GM18868 (cell line): ENCODE results near the gene ADAM19.

Experiments used
- ATAC-seq: cut with Tn5 transposase; IDR thresholded peaks from one replicate; pipeline ENCODE4 v1.9.1; 2021; ENCODE audit warnings: mild to moderate bottlenecking, moderate library complexity; ENCODE audit not compliant: unreplicated experiment

Gene ADAM19

DNA sequence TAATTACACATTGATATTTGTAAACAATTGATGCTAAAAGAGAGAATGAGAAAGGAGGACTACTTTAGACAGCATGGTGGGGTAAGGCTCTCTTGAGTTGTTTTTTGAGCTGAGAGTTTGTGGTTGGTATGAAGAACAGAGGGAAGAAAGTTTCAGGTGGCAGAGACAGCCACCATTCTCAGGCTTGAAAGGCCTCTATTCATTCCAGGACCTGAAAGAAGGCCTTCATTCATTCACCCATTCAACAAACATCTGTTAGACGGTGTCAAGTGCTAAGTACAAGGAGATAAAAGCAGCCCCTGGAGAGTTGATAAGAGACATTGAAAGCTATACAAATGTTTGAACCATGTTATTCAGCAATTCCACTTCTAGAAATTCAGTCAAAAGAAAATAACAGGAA lies 21.7 kb upstream of the ADAM19 start:
- no peak for ATAC-seq

DNA sequence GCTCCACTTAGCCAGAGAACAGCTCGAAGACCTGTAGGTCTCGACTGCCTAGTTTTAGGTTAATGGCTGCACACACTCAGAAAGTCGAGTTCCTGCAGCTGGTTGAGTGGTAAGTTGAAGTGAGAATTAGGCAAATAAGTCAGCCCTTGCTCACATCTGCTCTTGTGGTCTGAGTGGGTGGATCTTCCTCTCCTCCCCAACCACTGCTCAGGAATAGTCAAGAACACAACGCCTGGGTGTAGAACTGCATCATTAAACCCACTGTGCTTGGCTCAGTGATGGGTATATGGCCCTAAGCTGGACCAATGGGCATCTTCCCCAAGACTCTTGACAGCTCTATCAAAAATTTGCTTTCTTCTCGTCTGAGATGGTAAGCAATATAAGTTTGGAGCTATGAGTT lies 20.9 kb upstream of the ADAM19 start:
- peak; percentile 70 for ATAC-seq

DNA sequence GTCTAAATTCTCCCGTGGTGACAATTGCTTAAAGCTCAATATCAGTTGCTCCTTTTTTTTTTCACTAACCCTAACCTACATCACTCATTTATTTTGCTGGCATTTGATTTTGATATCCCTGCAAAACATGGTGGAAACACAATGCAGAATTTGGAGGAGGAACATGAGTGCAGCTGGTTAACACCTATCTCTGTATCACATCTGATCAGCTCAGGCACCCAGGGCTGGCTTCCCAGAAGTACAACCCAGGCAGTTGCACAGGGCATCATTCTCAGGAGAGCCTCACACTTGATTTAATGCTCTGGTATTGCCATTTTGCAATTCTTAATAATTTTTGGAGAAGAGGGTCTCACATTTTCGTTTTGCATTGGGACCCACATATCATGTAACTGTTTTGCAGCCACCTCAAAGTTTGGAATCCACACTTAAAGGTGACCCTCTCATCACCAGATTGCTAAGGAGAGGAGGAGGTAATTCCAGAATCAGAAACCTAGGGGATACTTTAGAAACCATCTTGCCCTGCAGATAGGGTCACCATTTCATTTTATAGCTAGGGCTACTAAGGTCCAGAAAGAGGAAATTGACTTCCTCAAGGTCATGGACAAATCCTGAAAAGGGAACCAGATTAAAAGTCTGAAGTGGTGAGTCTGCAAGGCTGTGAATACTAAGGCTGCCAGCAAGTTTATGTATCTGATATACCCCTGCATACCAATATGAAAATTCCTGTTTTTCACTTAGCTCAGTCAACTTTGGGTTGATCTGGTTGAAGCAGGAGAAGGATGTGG lies 19.3 kb upstream of the ADAM19 start:
- ATAC-seq: no peak

DNA sequence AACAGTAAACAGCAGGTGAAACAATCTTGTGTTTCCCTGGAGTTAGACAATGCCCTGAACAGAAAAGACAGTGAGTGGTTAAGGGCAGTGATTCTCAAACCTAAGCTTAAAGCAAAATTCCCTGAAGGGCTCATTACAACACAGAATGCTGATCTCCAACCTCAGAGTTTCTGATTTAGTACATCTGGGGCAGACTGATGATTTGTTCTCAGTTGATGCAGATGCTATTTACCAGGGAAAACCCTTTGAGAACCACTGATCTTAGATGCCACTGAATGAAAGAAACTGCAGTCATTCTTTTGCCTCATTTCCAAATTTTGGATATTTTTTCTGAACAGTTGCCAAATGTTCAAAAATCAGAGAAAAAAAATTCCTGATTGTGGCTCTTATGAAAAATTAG lies 18.7 kb upstream of the ADAM19 start:
- ATAC-seq: peak; percentile 33

DNA sequence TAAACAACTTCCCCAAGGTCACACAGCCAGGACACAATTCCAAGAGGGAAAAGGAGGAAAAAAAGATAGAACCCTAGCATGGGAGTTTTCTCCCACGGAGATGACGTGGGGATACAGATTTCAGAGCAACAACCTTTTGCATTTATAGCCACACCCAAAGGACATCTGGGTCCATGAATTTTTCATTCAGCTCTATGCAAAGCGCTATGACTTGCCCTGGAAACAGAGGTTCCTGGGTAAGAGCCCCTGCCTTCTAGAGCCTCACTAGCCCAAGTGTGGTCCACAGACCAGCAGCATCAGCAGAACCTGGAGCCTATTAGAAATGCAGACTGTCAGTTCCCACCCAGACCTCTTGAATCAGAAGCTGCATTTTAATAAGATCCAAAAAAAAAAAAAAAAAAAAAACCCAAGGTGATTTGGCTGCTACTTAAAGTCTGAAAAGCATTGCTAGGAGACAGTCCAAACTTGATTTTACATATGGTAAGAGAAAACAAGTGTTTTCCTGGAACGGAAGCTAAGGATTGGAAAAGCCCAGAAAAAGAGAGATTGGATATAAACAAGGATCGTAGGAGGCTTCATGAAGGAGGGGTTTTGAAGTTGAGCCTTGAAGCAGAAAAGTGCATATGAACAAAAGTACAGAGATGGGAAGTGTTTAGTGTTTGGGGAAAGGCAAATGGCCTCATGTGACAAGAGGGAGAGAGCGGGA lies 17.6 kb upstream of the ADAM19 start:
- ATAC-seq: no peak

DNA sequence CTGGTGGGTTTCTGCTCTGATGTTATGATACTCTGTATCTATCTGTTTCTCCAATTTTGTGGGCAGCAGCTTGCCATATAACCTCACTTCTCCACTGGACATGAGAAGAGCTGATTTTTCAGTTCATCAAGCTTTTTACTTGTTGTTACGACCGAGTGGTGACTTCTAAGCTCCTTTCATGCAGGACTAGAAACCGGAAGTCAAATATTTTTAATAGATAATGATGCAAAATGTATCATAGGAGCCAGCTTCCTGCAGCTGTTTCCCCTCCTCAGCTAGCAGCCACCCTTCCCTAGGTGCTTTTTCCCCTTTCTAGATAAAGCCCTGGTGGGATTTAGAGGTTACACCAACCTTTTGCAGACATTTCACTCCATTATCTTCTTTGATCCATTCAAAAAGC lies 17.0 kb upstream of the ADAM19 start:
- no peak for ATAC-seq

DNA sequence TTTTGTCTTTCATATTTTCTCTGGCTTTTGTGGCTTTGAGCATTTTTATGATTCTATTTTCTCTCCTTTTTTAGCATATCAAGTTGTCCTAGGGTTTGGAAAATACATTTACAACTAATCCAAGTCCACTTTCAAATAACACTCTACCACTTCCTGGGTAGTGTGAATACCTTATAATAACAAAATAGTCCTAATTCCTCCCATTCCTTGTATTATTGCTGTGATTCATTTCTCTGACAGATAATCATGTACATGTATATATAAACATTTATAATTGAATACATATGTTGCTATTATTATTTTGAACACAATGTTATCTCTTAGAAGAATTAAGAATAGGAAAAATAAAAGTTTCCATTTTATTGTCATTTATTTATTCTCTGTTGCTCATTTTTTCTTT lies 14.9 kb upstream of the ADAM19 start:
- ATAC-seq: no peak

DNA sequence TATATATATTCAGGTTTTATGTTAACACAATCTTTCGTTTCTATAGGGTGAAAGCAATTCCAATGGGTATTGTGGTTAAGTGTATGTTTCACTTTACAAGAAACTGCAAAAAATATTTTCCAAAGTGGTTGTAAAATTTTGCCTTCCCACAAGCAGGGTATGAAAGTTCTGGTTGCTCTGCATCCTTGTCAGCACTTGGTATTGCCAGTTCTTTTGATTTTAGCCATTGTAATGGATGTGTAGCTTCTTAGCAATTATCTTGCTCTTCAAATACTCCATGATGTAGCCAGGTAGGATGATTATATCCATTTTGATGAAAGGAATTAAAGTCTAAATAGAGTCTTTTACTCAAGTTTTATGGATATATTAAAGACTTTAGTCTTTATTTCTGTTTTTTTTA lies 9.1 kb upstream of the ADAM19 start:
- ATAC-seq: no peak

DNA sequence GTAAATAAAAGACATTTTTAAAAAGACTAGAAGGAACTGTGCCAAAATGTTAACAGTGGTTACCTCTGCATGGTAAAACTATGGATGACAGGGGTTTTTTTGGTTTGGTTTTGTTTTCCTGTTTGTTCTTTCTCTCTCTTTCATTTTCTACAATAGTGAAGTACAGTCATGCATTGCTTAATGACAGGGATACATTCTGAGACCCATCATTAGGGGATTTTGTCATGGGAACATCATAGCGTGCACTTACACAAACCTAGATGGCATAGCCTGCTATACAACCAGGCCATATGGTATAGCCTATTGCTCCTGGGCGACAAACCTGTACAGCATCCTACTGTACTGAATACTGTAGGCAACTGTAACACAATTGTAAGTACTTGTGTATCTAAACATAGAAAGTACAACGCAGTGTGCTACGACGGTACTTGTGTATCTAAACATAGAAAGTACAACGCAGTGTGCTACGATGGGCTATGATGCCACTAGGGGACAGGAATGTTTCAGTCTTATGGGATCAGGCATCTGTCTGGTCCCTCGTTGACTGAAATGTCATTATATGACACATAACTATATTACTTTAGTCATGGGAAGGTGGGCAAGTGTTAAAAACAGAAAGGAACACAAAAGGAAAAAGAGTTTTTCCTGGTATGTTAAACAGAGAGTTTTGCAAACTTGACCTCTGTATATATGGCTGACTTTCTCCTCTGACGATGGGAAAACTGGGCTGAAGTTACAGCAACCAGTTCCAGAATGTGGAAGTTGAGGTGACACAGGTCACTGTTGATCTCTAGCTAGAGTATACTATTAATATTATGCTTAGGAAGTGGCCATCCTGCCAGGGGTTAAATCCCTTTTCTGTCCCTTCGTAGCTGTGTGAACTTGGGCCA lies 7.4 kb upstream of the ADAM19 start:
- peak; percentile 88 for ATAC-seq

DNA sequence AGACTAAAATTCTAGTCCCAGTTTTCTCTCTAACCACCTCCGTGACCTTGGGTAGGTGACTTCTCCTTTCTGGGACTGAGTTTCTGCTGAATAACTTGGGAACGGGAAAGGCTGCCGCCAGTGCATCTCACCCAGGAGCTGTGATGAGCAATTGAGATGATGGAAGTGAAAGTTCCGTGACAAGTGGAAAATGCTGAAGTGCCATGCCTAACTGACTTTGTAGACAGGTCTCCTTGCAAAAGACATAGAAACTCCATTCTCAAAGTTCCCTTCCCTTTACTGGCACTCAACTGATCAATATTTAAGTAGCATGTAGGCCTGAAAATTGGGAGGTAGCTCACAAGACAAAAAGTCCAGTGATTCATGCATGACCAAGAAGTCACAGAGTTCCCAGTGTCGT lies 6.3 kb upstream of the ADAM19 start:
- no peak for ATAC-seq

DNA sequence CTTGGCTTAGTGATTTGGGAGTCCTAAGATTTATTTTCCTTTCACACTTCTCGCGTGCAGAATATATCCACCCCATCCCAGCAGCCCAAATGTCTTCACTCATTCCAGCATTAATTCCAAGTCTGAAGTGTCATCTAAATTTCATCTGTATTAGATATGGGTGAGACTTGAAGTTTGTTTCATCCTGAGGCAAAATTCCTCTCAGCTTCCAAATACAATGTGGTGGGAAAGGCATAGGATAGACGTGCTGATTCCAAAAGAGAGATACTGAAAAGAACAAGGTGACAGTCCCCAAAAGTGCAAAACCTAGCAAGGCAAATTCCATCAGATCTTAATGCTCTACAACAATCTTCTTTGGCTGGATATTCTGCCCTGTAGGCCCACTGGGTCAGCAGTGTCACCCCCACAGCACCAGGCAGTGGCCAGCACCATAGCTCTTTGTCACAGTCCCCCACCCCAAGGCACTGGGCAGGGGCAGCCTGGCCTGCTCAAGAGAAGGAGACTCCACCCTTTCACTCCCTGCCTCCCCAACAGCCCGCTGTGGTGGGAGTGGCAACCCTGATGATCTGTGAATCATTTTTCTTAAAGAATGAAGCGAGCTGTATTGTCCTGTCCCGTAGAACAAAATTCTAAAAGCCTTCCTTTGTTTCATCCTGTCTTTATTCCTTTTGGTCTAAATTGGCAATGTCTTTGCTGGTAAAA lies 2.7 kb upstream of the ADAM19 start:
- no peak for ATAC-seq

DNA sequence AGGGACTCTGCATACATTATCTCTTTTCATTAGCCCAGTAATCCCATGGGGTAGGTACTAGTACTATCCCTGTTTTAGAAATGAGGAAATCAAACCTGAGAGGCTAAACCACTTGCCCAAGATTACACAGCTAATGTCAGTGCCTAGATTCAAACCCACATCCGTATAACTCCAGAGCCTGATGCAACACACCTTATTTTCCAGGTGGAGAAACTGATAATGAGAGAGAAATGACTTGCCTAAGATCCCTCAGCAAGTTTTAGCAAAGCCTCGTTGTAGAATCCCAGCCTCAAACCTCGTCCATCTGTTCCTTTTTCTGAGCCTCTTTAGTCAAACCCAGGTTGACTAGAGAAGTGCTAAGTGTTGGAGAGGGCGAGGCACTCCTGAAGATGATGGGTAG lies 1.1 kb upstream of the ADAM19 start:
- ATAC-seq: no peak

DNA sequence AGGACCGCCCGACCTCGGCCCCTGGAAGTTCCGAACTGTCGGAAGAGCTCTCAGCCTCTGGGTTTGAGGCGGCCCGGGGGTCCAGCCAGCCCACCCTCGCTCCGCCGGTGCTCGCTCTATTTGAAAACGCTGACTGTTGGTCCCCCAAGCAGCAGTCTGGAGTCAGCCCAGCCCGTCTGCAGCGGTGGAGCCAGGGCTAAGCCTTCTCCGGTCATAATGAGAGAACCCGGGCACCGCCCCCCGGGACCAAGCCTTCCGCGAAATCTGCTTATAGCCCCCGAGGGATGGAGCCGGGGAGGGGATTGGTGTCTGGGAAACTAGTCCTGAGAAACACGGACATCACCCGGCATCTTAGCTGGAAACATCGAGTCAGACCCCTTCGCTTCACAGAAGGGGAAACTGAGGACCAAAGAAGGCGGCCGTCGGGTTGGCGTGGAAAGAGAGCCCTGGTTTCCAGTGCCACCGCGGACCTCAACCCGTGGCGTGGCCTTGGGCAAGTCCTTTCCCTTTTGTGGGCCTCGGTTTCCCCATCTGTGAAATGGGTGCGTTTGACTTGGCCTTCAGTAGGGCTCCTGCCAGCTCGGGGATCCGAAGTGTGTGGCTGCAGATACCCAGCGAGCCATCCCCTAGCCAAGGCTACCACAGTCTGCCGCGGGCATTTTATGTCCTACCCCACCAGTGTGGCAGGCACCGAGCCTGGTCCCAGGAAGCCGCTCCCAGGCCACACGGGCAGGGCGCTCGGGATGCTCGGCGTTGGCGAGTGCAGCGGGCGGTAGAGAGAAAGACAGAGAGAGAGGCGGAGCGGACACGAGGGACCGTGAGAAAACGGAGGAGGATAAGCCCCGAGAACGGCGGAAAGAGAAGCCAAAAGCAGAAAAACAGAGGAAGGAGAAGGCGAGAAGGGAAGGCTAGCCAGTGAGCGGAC lies 857 bp downstream of the ADAM19 start:
- peak; percentile 1 for ATAC-seq

DNA sequence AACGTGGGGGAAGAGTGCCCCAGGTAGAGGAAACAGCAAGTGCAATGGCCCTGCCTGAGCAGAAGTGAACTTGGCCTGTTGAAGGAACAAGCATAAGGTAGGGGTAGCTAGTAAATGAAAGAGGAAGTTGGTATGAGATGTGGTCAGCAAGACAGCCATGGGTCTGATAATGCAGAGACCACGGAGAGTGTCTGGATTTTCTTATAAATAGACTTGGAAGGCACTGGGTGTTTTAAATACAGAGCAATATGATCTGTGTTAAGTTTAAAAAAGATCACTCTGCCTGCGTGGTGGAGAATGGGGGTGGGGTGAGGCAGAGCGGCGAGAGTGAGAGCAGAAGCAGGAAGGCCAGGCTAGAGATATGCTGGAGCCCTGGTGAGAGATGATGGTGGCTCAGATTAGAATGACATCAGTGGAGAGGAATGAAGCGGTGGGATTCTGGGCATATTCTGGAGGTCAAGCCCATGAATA lies 4.2 kb downstream of the ADAM19 start:
- peak; percentile 85 for ATAC-seq

DNA sequence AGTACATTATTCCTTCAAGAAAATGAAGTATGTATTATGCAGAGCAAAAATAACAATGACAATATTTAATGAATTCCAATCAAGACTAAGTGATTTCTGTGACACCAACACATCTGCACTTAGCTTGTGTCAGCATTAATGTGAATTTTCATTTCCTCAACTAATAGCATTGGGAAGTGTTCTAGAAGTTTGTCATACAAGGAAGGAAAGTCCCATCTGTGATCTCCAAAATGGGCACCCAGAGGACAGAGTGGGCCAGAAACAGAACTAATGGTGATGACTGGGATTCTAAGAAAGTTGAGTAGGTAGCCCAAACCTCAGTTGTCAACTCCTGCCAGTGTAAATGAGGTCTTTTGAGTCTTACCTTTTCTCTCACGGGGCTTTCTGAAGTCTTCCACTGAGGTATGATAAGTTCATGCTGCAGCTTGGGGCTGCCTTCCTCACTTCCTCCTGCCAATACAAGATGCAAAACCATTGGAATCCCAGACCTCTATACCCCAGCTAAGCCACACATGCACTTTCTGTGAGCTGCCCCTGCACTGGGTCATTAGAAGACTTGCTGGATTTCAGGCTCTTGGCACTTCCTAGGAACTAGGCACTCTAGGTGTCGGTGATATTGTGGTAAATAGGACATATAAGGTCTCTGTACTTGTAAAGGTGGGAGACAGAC lies 4.9 kb downstream of the ADAM19 start:
- ATAC-seq: no peak

DNA sequence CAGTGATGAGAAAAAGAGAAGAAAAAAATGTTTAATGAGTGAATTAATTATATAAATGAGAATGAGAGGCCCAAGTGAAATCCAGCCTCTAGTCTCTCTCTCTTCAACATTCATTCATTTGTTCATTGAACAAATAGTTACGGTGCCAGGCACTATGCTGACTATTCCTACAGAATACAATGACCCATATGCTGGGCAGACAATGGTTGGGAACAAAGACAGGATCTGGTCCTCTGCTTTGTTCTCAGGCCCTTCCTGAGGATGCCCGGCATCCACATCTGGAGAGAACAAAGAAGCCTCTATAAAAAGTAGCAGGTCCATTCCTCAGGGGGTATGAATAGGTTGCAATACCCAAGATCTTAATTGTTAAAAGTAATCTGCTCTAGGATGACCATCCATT lies 6.9 kb downstream of the ADAM19 start:
- no peak for ATAC-seq

DNA sequence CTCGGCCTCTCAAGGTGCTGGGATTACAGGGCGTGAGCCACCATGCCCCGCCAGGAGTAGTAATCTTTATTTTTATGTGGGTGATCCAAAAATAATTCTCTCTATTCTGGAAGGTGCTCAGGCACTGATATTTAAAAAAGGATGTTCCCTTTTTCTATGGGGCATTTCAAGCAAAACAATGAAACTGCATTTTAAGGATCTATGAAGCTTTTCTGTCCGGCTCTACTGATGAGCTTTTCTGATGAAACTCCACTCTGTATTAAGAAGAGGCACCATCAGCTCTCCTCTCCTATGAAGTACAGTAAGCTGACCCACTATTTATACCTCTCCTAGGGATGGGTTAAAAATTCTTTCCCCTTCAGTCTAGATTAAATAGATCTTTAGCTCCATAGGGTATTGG lies 7.4 kb downstream of the ADAM19 start:
- ATAC-seq: no peak

DNA sequence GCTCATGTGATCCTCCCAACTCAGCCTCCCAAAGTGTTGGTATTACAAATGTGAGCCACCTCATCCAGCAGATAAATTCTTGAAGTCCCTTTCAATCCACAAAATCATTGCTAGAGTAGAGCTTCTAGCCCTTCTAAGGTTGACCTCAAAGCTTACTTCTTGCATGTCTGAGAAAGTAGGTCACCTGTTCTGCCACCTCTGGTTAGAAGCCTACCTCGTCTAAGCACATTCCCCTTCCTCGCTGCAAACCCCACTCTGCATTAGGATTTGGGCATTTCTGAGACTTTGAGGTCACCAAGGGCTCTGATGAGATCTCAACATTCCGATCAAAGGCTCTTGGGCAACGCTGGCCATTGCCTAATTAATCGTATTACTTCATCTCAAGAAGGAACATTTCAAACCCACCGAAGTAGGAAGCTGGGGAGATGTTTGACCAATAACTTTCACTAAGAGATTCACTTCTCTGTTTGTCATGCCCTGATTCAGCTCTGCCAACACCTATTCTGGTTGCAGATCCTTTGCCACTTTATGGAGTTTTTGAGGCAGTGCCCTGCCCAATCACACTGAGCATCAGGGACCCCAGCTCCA lies 8.6 kb downstream of the ADAM19 start:
- no peak for ATAC-seq
